H9 (cell line): ENCODE measurements around the gene BCAR3. TPM values are rescaled to one million over a fixed set of nuclear protein-coding genes. Genes with fewer than 3 reads are reported as not detected.

Source experiments
- DNase-seq: peaks from one replicate; pipeline ENCODE4 v3.0.0-alpha.2; 2017
- H2AFZ ChIP-seq: one replicate; pipeline ENCODE4 v1.6.1; 2013; ENCODE audit warnings: mild to moderate bottlenecking, low read length, control low read depth, moderate library complexity
- H2AK5ac ChIP-seq: 2 replicates; pipeline ENCODE4 v1.6.1; 2013; ENCODE audit warnings: low read length, control low read depth, mixed read lengths; ENCODE audit not compliant: insufficient read length
- H2BK120ac ChIP-seq: one replicate; pipeline ENCODE4 v1.6.1; 2013; ENCODE audit warnings: low read depth, mild to moderate bottlenecking, low read length, control low read depth, inconsistent platforms; ENCODE audit not compliant: poor library complexity, severe bottlenecking
- H2BK12ac ChIP-seq: 2 replicates; pipeline ENCODE4 v1.6.1; 2013; ENCODE audit warnings: low read length, control low read depth, mixed read lengths, low read depth; ENCODE audit not compliant: insufficient read length
- H2BK15ac ChIP-seq: 2 replicates; pipeline ENCODE4 v1.6.1; 2013; ENCODE audit warnings: low read depth, low read length, control low read depth
- H2BK20ac ChIP-seq: one replicate; pipeline ENCODE4 v1.6.1; 2013; ENCODE audit warnings: low read depth, mild to moderate bottlenecking, low read length, control low read depth, inconsistent platforms; ENCODE audit not compliant: poor library complexity, severe bottlenecking
- H2BK5ac ChIP-seq: 2 replicates; pipeline ENCODE4 v1.6.1; 2013; ENCODE audit warnings: low read length, control low read depth, mixed read lengths; ENCODE audit not compliant: insufficient read length
- H3K14ac ChIP-seq: 2 replicates; pipeline ENCODE4 v1.6.1; 2013; ENCODE audit warnings: low read length, control low read depth; ENCODE audit not compliant: insufficient read depth
- H3K18ac ChIP-seq: 2 replicates; pipeline ENCODE4 v1.6.1; 2013; ENCODE audit warnings: low read depth, mild to moderate bottlenecking, mixed read lengths, low read length, control low read depth; ENCODE audit not compliant: insufficient read length
- H3K23ac ChIP-seq: 2 replicates; pipeline ENCODE4 v1.6.1; 2013; ENCODE audit warnings: low read length, control low read depth, mixed read lengths, low read depth; ENCODE audit not compliant: insufficient read length
- H3K23me2 ChIP-seq: 2 replicates; pipeline ENCODE4 v1.6.1; 2013; ENCODE audit warnings: low read depth, mild to moderate bottlenecking, mixed read lengths, low read length, control low read depth; ENCODE audit not compliant: insufficient read length, poor library complexity, severe bottlenecking
- H3K27ac ChIP-seq: 2 replicates; pipeline ENCODE4 v1.5.1; 2013; ENCODE audit warnings: low read length, control low read depth, mixed read lengths, low read depth; ENCODE audit not compliant: insufficient read length
- H3K27me3 ChIP-seq: 2 replicates; pipeline ENCODE4 v1.6.1; 2013; ENCODE audit warnings: low read length, control low read depth, inconsistent platforms; ENCODE audit not compliant: insufficient read depth
- H3K4ac ChIP-seq: 2 replicates; pipeline ENCODE4 v1.6.1; 2013; ENCODE audit warnings: low read depth, mild to moderate bottlenecking, control low read depth, inconsistent platforms, low read length, moderate library complexity
- H3K4me1 ChIP-seq: 2 replicates; pipeline ENCODE4 v1.6.1; 2013; ENCODE audit warnings: low read length, control low read depth, inconsistent platforms; ENCODE audit not compliant: insufficient read depth
- H3K4me2 ChIP-seq: 2 replicates; pipeline ENCODE4 v1.6.1; 2013; ENCODE audit warnings: low read length, control low read depth, mixed read lengths; ENCODE audit not compliant: insufficient read length, insufficient read depth
- H3K56ac ChIP-seq: 2 replicates; pipeline ENCODE4 v1.6.1; 2013; ENCODE audit warnings: low read depth, mild to moderate bottlenecking, mixed read lengths, low read length, control low read depth; ENCODE audit not compliant: insufficient read length
- H3K79me1 ChIP-seq: 2 replicates; pipeline ENCODE4 v1.6.1; 2013; ENCODE audit warnings: low read depth, mild to moderate bottlenecking, moderate library complexity, low read length, control low read depth, inconsistent platforms; ENCODE audit not compliant: insufficient read depth, poor library complexity, severe bottlenecking
- H3K79me2 ChIP-seq: 2 replicates; pipeline ENCODE4 v1.6.1; 2013; ENCODE audit warnings: low read length, control low read depth, inconsistent platforms; ENCODE audit not compliant: insufficient read depth
- H3K9ac ChIP-seq: 2 replicates; pipeline ENCODE4 v1.6.1; 2013; ENCODE audit warnings: low read length, control low read depth, mixed read lengths; ENCODE audit not compliant: insufficient read length; ENCODE audit errors: extremely low read depth
- H3K9me3 ChIP-seq: one replicate; pipeline ENCODE4 v1.6.1; 2013; ENCODE audit warnings: low read depth, low read length, inconsistent platforms; ENCODE audit not compliant: control insufficient read depth
- H3T11ph ChIP-seq: one replicate; pipeline ENCODE4 v1.6.1; 2013; ENCODE audit warnings: mild to moderate bottlenecking, low read length, control low read depth, inconsistent platforms
- H4K20me1 ChIP-seq: one replicate; pipeline ENCODE4 v1.6.1; 2013; ENCODE audit not compliant: control insufficient read depth, insufficient read length, insufficient read depth
- H4K5ac ChIP-seq: 2 replicates; pipeline ENCODE4 v1.6.1; 2013; ENCODE audit warnings: low read depth, mild to moderate bottlenecking, mixed read lengths, low read length, control low read depth; ENCODE audit not compliant: insufficient read length
- H4K8ac ChIP-seq: replicated peaks from 2 replicates; pipeline ENCODE4 v1.6.1; 2013; ENCODE audit warnings: low read length, control low read depth, mixed read lengths, low read depth; ENCODE audit not compliant: insufficient read length
- H4K91ac ChIP-seq: 2 replicates; pipeline ENCODE4 v1.6.1; 2013; ENCODE audit warnings: low read depth, mild to moderate bottlenecking, moderate library complexity, mixed read lengths, low read length, control low read depth; ENCODE audit not compliant: insufficient read length
- H3K27ac Mint-ChIP-seq, 3 experiments: 2 replicates in 2 of 3; 3 replicates in 1 of 3; pipeline ENCODE4 v1.8.0; 2020 to 2021; ENCODE audit warnings: mixed read lengths in 3 of 3, mild to moderate bottlenecking in 1 of 3, moderate library complexity in 1 of 3
- H3K27me3 Mint-ChIP-seq: 2 replicates; pipeline ENCODE4 v1.8.0; 2021; ENCODE audit warnings: low read depth, mild to moderate bottlenecking, moderate library complexity, mixed read lengths
- H3K36me3 Mint-ChIP-seq, 3 experiments: 2 replicates in 2 of 3; 3 replicates in 1 of 3; pipeline ENCODE4 v1.8.0; 2020 to 2021; ENCODE audit warnings: low read depth in 3 of 3, mixed read lengths in 3 of 3; ENCODE audit not compliant: insufficient read depth in 1 of 3
- H3K4me1 Mint-ChIP-seq, 2 experiments: 2 replicates each; pipeline ENCODE4 v1.8.0; 2020; ENCODE audit warnings: mixed read lengths in 2 of 2
- H3K4me3 Mint-ChIP-seq, 2 experiments: 2 replicates in 1 of 2; 3 replicates in 1 of 2; pipeline ENCODE4 v1.8.0; 2020 to 2021; ENCODE audit warnings: mild to moderate bottlenecking in 2 of 2, mixed read lengths in 2 of 2, moderate library complexity in 1 of 2
- H3K9me3 Mint-ChIP-seq, 2 experiments: 2 replicates in 1 of 2; 3 replicates in 1 of 2; pipeline ENCODE4 v1.8.0; 2020; ENCODE audit warnings: mild to moderate bottlenecking in 2 of 2, mixed read lengths in 2 of 2, moderate library complexity in 1 of 2
- WGBS: extraction: QIAGEN DNeasy Blood & Tissue Kit; methylation state at CpG from one replicate; pipeline ENCODE4 v1.1.7; 2013; ENCODE audit warnings: missing lambda C conversion rate, low lambda C conversion rate, mixed read lengths; ENCODE audit not compliant: insufficient read length; ENCODE audit errors: extremely low coverage; 5-methylcytosine and 5-hydroxymethylcytosine counted together
- total RNA-seq: library from RNA; stranded (reverse); gene quantifications from 2 replicates; pipeline ENCODE4 v1.2.1, GENCODE V29; 2021
- TF ChIP-seq, protein P1 (sequence below): fragments of 200-600 bp; sonication (generic); conservative IDR thresholded peaks from 3 replicates; pipeline ENCODE4 v1.8.0; 2021; ENCODE audit warnings: antibody characterized with exemption, mild to moderate bottlenecking

BCAR3 gene
- total RNA-seq, 1 experiment from 2014 or later, result 4.9 TPM

DNA sequence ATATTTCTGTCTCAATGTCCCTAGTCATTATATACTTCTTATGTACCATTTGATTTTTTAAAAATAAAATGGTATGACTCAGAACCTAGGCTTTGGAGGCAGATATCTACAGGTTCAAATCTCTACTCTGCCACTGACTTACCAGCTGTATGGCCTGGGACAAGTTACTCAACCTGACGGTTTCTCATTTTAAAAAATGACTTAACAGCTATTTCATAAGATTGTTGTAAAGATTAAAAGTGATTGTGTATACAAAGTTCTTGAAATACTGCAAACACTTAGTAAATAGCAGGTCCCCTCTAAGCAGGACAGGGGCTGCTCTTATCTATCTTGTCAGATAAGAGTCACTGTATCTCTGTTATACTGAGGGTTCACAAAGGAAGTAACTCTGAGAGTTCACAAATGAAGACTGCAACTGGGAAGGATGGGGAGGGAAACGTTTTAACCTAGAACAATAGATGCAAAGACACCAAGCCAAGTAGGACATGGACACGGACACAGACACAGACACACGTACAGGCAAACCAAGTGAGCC, 2.6 kb downstream of the BCAR3 start:
- no peak overlapping the region for H4K8ac ChIP-seq
- peaks cover 45 to 48% of the 10 kb centered on the region in 2 experiments for H3K4me1 Mint-ChIP-seq
- H3K14ac ChIP-seq, result no peak overlapping the region
- no peak overlapping the region for H3K4ac ChIP-seq
- H3K79me2 ChIP-seq, result peaks cover 2% of the 10 kb centered on the region; the same call in 1 of the 2 replicates
- TF ChIP-seq, protein P1, sequence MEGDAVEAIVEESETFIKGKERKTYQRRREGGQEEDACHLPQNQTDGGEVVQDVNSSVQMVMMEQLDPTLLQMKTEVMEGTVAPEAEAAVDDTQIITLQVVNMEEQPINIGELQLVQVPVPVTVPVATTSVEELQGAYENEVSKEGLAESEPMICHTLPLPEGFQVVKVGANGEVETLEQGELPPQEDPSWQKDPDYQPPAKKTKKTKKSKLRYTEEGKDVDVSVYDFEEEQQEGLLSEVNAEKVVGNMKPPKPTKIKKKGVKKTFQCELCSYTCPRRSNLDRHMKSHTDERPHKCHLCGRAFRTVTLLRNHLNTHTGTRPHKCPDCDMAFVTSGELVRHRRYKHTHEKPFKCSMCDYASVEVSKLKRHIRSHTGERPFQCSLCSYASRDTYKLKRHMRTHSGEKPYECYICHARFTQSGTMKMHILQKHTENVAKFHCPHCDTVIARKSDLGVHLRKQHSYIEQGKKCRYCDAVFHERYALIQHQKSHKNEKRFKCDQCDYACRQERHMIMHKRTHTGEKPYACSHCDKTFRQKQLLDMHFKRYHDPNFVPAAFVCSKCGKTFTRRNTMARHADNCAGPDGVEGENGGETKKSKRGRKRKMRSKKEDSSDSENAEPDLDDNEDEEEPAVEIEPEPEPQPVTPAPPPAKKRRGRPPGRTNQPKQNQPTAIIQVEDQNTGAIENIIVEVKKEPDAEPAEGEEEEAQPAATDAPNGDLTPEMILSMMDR, result no peak
- H3K27me3 ChIP-seq, result no peaks in the 10 kb centered on the region
- H3T11ph ChIP-seq, result no peak overlapping the region
- H3K18ac ChIP-seq, result no peak overlapping the region
- H2AK5ac ChIP-seq, result no peak overlapping the region
- no CpG with 5 or more reads among the region's 4 CpGs for WGBS
- H2BK120ac ChIP-seq, result no peak overlapping the region
- peaks cover 6% of the 10 kb centered on the region; the same call in 1 of the 2 replicates for H3K4me1 ChIP-seq
- no peaks in the 10 kb centered on the region for H3K79me1 ChIP-seq
- no peak overlapping the region for H3K56ac ChIP-seq
- H3K9ac ChIP-seq, result no peak overlapping the region
- H3K4me3 Mint-ChIP-seq, result no peak overlapping the region
- H4K5ac ChIP-seq, result no peak overlapping the region
- H3K27ac Mint-ChIP-seq, result no peak overlapping the region
- H3K4me2 ChIP-seq, result no peak overlapping the region
- H3K9me3 ChIP-seq, result no peaks in the 10 kb centered on the region
- H2BK12ac ChIP-seq, result no peak overlapping the region
- no peaks in the 10 kb centered on the region for H3K9me3 Mint-ChIP-seq
- H2BK5ac ChIP-seq, result no peak overlapping the region
- no peaks in the 10 kb centered on the region for H4K20me1 ChIP-seq
- no peak overlapping the region for H3K27ac ChIP-seq
- no peak overlapping the region for H2AFZ ChIP-seq
- H3K23ac ChIP-seq, result no peak overlapping the region
- DNase-seq, result no peak
- H2BK20ac ChIP-seq, result no peak overlapping the region
- H4K91ac ChIP-seq, result no peak overlapping the region
- peaks cover under 1 to 7% (median 3%) of the 10 kb centered on the region in 3 experiments; a peak in 4 of 7 replicates for H3K36me3 Mint-ChIP-seq
- peaks cover 7% of the 10 kb centered on the region for H3K23me2 ChIP-seq
- no peak overlapping the region for H2BK15ac ChIP-seq
- peaks cover 37% of the 10 kb centered on the region for H3K27me3 Mint-ChIP-seq
